PC-9 (cell line): ENCODE results near the gene ERC1. TPM values are rescaled to one million over a fixed set of nuclear protein-coding genes. Genes with fewer than 3 reads are reported as not detected.

ENCODE experiments used
- BruUV-seq: library from RNA; stranded (reverse); fragments of 400-500 nt; replicated peaks from 2 replicates; lab custom pipeline; 2021; lab: Mats Ljungman, UMichigan
- CTCF ChIA-PET: fragments of 300-600 bp; sonication (Branson Sonifier 250); formaldehyde crosslinking; loops from one replicate; lab custom pipeline; 2022; ENCODE audit warnings: antibody characterized with exemption; lab: Charles Lee
- POLR2A ChIA-PET: fragments of 300-600 bp; sonication (Branson Sonifier 250); formaldehyde crosslinking; loops from one replicate; lab custom pipeline; 2022; ENCODE audit warnings: antibody characterized with exemption; ENCODE audit not compliant: unreplicated experiment; lab: Charles Lee
- DNase-seq, 2 experiments: peaks; one replicate each; pipeline versions ENCODE4 v3.0.0 to v3.0.0-alpha.2; 2015 to 2022; ENCODE audit warnings: mixed read lengths in 1 of 2
- H2AFZ ChIP-seq: fragments of 200-600 bp; sonication (generic); 2 replicates; pipeline ENCODE4 v1.8.1; 2017; ENCODE audit warnings: antibody characterized with exemption
- H3F3A ChIP-seq: fragments of 200-600 bp; sonication (generic); 2 replicates; pipeline ENCODE4 v1.8.1; 2017; ENCODE audit warnings: antibody characterized with exemption, mild to moderate bottlenecking, low read depth; ENCODE audit not compliant: insufficient read depth
- H3K27ac ChIP-seq: fragments of 200-600 bp; sonication (generic); 2 replicates; pipeline ENCODE4 v1.6.1; 2016; ENCODE audit warnings: mixed run types
- H3K27me3 ChIP-seq: fragments of 200-600 bp; sonication (generic); 2 replicates; pipeline ENCODE4 v1.6.1; 2016; ENCODE audit warnings: low read depth, mixed run types; ENCODE audit not compliant: insufficient read depth
- H3K36me3 ChIP-seq: fragments of 200-600 bp; sonication (generic); 2 replicates; pipeline ENCODE4 v1.6.1; 2016; ENCODE audit warnings: low read depth, mixed run types
- H3K4me1 ChIP-seq: fragments of 200-600 bp; sonication (generic); replicated peaks from 2 replicates; pipeline ENCODE4 v1.6.1; 2016; ENCODE audit warnings: mixed run types; ENCODE audit not compliant: insufficient read depth
- H3K4me2 ChIP-seq: fragments of 200-600 bp; sonication (generic); 2 replicates; pipeline ENCODE4 v1.6.1; 2017; ENCODE audit warnings: mixed run types
- H3K4me3 ChIP-seq: fragments of 200-600 bp; sonication (generic); 2 replicates; pipeline ENCODE4 v1.6.1; 2016; ENCODE audit warnings: mixed run types
- H3K79me2 ChIP-seq: fragments of 200-600 bp; sonication (generic); 2 replicates; pipeline ENCODE4 v1.6.1; 2017; ENCODE audit warnings: low read depth, mixed run types
- H3K9me2 ChIP-seq: fragments of 200-600 bp; sonication (generic); 2 replicates; pipeline ENCODE4 v1.8.1; 2017; ENCODE audit warnings: mild to moderate bottlenecking; ENCODE audit not compliant: insufficient read depth
- H3K9me3 ChIP-seq: fragments of 200-600 bp; sonication (generic); 2 replicates; pipeline ENCODE4 v1.8.1; 2016; ENCODE audit warnings: low read depth; ENCODE audit not compliant: insufficient read depth
- H4K20me1 ChIP-seq: fragments of 200-600 bp; sonication (generic); 2 replicates; pipeline ENCODE4 v1.8.1; 2017; ENCODE audit not compliant: insufficient read depth
- EZH2 ChIP-seq: fragments of 200-600 bp; sonication (generic); IDR thresholded peaks from 2 replicates; pipeline ENCODE4 v1.8.0; 2017; ENCODE audit warnings: antibody characterized with exemption, low read depth
- intact Hi-C: fragments of 100-400 bp; cut with micrococcal nuclease; formaldehyde crosslinking; loops from one replicate; pipeline ENCODE4 v1.10.0; 2022; ENCODE audit not compliant: unreplicated experiment
- total RNA-seq: library from RNA; stranded (reverse); gene quantifications from 2 replicates; pipeline ENCODE4 v1.2.3, GENCODE V29; 2021
- TF ChIP-seq, protein P1 (sequence below): fragments of 200-600 bp; sonication (generic); conservative IDR thresholded peaks from 2 replicates; pipeline ENCODE4 v1.6.1; 2017; ENCODE audit warnings: mixed run types, antibody characterized with exemption, mild to moderate bottlenecking, moderate library complexity

ERC1 gene
- total RNA-seq, 1 experiment from 2014 or later: 52.0 TPM

DNA sequence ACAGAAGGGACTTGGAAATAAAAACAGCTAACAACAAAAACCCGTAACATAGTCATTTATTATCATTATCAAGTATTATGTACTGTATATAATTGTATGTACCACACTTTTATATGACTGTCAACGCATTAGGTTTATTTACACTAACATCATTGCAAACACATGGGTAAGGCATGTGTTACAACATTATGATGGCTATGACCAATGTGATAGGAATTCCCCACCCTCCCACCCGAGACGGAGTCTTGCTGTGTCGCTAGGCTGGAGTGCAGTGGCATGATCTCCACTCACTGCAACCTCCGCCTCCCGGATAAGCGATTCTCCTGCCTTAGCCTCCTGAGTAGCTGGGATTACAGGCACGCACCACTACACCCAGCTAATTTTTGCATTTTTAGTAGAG is 82.6 kb downstream of the ERC1 start:
- BruUV-seq: no TSS peak
- POLR2A ChIA-PET: no interaction called here
- Histone ChIP-seq H3K27ac (no peak overlapping the region), H3K4me1 (no peaks in the 10 kb centered on the region), H3F3A (0 out of 2 replicates have a peak, but pooled peaks cover 4% of the 10 kb centered on the region), H3K27me3 (no peaks in the 10 kb centered on the region), H3K4me2 (no peak overlapping the region), H3K9me2 (no peaks in the 10 kb centered on the region), H3K36me3 (no peaks in the 10 kb centered on the region), H3K9me3 (no peaks in the 10 kb centered on the region), H3K79me2 (peaks cover 10% of the 10 kb centered on the region; the same call in 1 of the 2 replicates), H3K4me3 (no peak overlapping the region), H4K20me1 (no peaks in the 10 kb centered on the region; the same call in 1 of the 2 replicates), H2AFZ (no peak overlapping the region)
- intact Hi-C loops: no loop called here
- CTCF ChIA-PET: no interaction called here
- TF ChIP-seq, protein P1, sequence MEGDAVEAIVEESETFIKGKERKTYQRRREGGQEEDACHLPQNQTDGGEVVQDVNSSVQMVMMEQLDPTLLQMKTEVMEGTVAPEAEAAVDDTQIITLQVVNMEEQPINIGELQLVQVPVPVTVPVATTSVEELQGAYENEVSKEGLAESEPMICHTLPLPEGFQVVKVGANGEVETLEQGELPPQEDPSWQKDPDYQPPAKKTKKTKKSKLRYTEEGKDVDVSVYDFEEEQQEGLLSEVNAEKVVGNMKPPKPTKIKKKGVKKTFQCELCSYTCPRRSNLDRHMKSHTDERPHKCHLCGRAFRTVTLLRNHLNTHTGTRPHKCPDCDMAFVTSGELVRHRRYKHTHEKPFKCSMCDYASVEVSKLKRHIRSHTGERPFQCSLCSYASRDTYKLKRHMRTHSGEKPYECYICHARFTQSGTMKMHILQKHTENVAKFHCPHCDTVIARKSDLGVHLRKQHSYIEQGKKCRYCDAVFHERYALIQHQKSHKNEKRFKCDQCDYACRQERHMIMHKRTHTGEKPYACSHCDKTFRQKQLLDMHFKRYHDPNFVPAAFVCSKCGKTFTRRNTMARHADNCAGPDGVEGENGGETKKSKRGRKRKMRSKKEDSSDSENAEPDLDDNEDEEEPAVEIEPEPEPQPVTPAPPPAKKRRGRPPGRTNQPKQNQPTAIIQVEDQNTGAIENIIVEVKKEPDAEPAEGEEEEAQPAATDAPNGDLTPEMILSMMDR: no peak
- TF ChIP-seq EZH2: no peak
- DNase-seq: no peak

DNA sequence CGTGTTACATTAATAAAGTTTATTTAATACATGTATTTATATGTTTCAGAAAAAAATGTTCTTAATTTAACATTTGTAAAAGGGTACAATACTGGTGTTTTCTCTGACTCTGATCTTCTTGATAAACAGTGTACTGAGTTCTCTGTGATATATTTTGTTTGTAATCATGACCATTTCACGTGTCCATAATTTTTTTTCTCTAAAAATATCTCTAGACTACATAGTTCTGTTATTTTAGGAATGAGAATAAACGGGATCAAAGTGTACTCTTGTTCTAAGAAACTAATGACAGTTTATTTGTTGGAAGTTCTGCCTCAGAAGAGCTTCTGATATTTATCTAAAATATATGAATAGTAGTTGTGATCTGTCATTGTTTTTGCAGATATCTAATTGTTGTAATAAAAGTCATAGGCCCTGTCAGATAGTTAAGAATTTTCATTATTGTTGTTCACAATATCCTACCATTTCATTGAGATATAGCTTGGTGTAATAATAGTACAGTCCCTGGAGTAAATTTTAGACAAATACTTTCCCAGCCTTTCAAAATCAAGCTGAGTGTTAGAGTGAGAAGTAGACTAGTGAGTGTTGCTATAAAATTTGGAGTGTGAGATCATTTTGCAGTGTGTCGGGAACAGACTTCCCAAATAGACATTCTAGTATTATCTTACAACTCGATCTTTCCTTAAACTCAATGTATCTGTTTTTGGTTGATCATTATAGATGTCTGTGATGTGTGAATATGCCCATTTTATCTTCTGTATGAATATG is 86.2 kb downstream of the ERC1 start:
- H3K4me3 ChIP-seq: no peak overlapping the region
- no peak for DNase-seq
- ChIA-PET CTCF (no interaction called here), POLR2A (interaction anchor here (0.7 kb wide), 1 partner anchor 48 kb away, joined by 3 read pairs; no protein-coding TSS in a partner anchor)
- no peak overlapping the region for H3K27ac ChIP-seq
- no TSS peak for BruUV-seq
- no peaks in the 10 kb centered on the region for H3F3A ChIP-seq
- H3K27me3 ChIP-seq: no peaks in the 10 kb centered on the region
- H3K9me2 ChIP-seq: no peaks in the 10 kb centered on the region
- H3K9me3 ChIP-seq: no peaks in the 10 kb centered on the region
- intact Hi-C loops: no loop called here
- no peaks in the 10 kb centered on the region for H3K36me3 ChIP-seq
- H3K4me2 ChIP-seq: no peak overlapping the region
- H3K4me1 ChIP-seq: no peaks in the 10 kb centered on the region
- H2AFZ ChIP-seq: no peak overlapping the region
- peaks cover 5% of the 10 kb centered on the region; the same call in 1 of the 2 replicates for H3K79me2 ChIP-seq
- no peak for TF ChIP-seq EZH2
- H4K20me1 ChIP-seq: 0 out of 2 replicates have a peak, but pooled peaks cover 3% of the 10 kb centered on the region

DNA sequence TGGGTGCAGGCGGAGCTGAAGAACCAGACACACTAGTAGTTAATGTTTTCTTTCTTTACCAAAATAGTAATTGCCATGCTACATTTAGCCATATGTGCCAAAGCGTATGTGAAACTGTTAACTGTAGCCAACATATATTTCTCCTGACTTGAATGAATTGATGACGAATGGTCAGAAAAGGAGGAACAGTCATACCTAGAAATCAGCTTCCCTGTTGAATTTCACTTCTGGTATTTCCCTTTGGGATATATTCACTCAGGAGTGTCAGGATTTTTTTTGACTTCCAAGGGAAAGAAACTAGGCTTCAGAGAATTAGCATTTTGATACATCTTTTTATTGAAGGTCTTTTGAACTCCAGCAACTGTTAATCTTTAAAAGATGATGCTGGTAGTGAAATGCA is 87.0 kb downstream of the ERC1 start:
- H4K20me1 ChIP-seq: 0 out of 2 replicates have a peak, but pooled peaks cover 3% of the 10 kb centered on the region
- no peaks in the 10 kb centered on the region for H3K9me3 ChIP-seq
- H3K4me1 ChIP-seq: no peaks in the 10 kb centered on the region
- ChIA-PET CTCF (no interaction called here), POLR2A (interaction anchor here (0.6 to 0.7 kb wide), 2 partner anchors 49 to 86 kb away, joined by 3 to 10 read pairs; no protein-coding TSS in a partner anchor)
- peaks cover 5% of the 10 kb centered on the region; the same call in 1 of the 2 replicates for H3K79me2 ChIP-seq
- H3K9me2 ChIP-seq: no peaks in the 10 kb centered on the region
- H3K36me3 ChIP-seq: no peaks in the 10 kb centered on the region
- no peak for DNase-seq
- no peak overlapping the region for H3K4me2 ChIP-seq
- H3K27me3 ChIP-seq: no peaks in the 10 kb centered on the region
- no peak overlapping the region for H3K27ac ChIP-seq
- peaks cover 7% of the 10 kb centered on the region; the same call in 1 of the 2 replicates for H3F3A ChIP-seq
- H3K4me3 ChIP-seq: no peak overlapping the region
- intact Hi-C loops: no loop called here
- no peak overlapping the region for H2AFZ ChIP-seq
- no TSS peak for BruUV-seq
- TF ChIP-seq, protein P1: no peak
- no peak for TF ChIP-seq EZH2
